Osteoblast (primary cell): ENCODE results near the gene GORASP1. TPM values are rescaled to one million over a fixed set of nuclear protein-coding genes. Genes with fewer than 3 reads are reported as not detected.

ENCODE experiments used
- DNase-seq: peaks from one replicate; pipeline ENCODE4 v3.0.0; 2011; ENCODE audit warnings: low spot score, mixed read lengths; ENCODE audit not compliant: insufficient read length; ENCODE audit errors: missing footprints
- H2AFZ ChIP-seq: 2 replicates; pipeline ENCODE4 v1.6.0; 2011; ENCODE audit warnings: mild to moderate bottlenecking, low read length
- H3K27ac ChIP-seq: 2 replicates; pipeline ENCODE4 v1.5.1; 2011; ENCODE audit warnings: mild to moderate bottlenecking, low read depth, low read length, moderate library complexity
- H3K27me3 ChIP-seq: 2 replicates; pipeline ENCODE4 v1.6.0; 2012; ENCODE audit warnings: mild to moderate bottlenecking, control low read depth, inconsistent platforms, low read length, moderate library complexity; ENCODE audit not compliant: insufficient read depth
- H3K36me3 ChIP-seq: 2 replicates; pipeline ENCODE4 v1.5.1; 2011; ENCODE audit warnings: mild to moderate bottlenecking, low read length, control low read depth, moderate library complexity; ENCODE audit not compliant: insufficient read depth
- H3K4me1 ChIP-seq: 2 replicates; pipeline ENCODE4 v1.5.1; 2011; ENCODE audit warnings: mild to moderate bottlenecking, low read length, control low read depth, moderate library complexity; ENCODE audit not compliant: insufficient read depth
- H3K4me2 ChIP-seq: 2 replicates; pipeline ENCODE4 v1.6.0; 2011; ENCODE audit warnings: mild to moderate bottlenecking, low read length; ENCODE audit not compliant: insufficient read depth
- H3K4me3 ChIP-seq: fragments of 200-600 bp; sonication (generic); 3 replicates; pipeline ENCODE4 v1.5.1; 2012; ENCODE audit warnings: mild to moderate bottlenecking, low read length, inconsistent platforms; ENCODE audit not compliant: insufficient read depth
- H3K79me2 ChIP-seq: 2 replicates; pipeline ENCODE4 v1.6.0; 2012; ENCODE audit warnings: mild to moderate bottlenecking, low read length, control low read depth, inconsistent platforms; ENCODE audit not compliant: insufficient read depth
- H3K9me3 ChIP-seq: 2 replicates; pipeline ENCODE4 v1.5.1; 2011; ENCODE audit warnings: low read depth, low read length, control low read depth
- H4K20me1 ChIP-seq: 2 replicates; pipeline ENCODE4 v1.6.0; 2012; ENCODE audit warnings: mild to moderate bottlenecking, low read length, control low read depth; ENCODE audit not compliant: insufficient read depth
- CTCF ChIP-seq: IDR thresholded peaks from 2 replicates; pipeline ENCODE4 v1.5.1; 2011; ENCODE audit warnings: mild to moderate bottlenecking, low read depth, low read length, moderate library complexity; ENCODE audit errors: extremely low read depth
- total RNA-seq: library from RNA; depleted of rRNA; stranded (reverse); fragments of >200 nt; gene quantifications from 2 replicates; pipeline ENCODE4 v1.2.3, GENCODE V29; 2012

The GORASP1 gene
- total RNA-seq, 1 donor: 46.0 TPM

- Histone ChIP-seq H2AFZ (no peak overlapping the region), H3K27ac (no peak overlapping the region)
- TF ChIP-seq CTCF: no peak
Measured at GRCh38 chr3:39133093-39133490, 25.7 kb upstream of the GORASP1 start.

GRCh38 chr3:39132096-39133092, 25.0 kb upstream of the GORASP1 start:
- DNase-seq: no peak
- no peaks in the 10 kb centered on the region for H3K79me2 ChIP-seq
- no peak overlapping the region for H3K27ac ChIP-seq
- peaks cover 4% of the 10 kb centered on the region for H3K36me3 ChIP-seq
- H3K4me3 ChIP-seq: no peak overlapping the region
- TF ChIP-seq CTCF: no peak
- H4K20me1 ChIP-seq: no peaks in the 10 kb centered on the region
- H3K4me2 ChIP-seq: no peak overlapping the region
- no peaks in the 10 kb centered on the region for H3K4me1 ChIP-seq
- no peaks in the 10 kb centered on the region for H3K9me3 ChIP-seq
- H2AFZ ChIP-seq: no peak overlapping the region
- no peaks in the 10 kb centered on the region for H3K27me3 ChIP-seq

More at GRCh38 chr3:39133093-39133490, 25.7 kb upstream of the GORASP1 start:
- no peak for DNase-seq
- Histone ChIP-seq H3K79me2 (no peaks in the 10 kb centered on the region), H4K20me1 (no peaks in the 10 kb centered on the region), H3K4me3 (no peak overlapping the region), H3K36me3 (peaks cover 9% of the 10 kb centered on the region), H3K4me1 (no peaks in the 10 kb centered on the region), H3K27me3 (no peaks in the 10 kb centered on the region), H3K4me2 (no peak overlapping the region), H3K9me3 (no peaks in the 10 kb centered on the region)

GRCh38 chr3:39130693-39131265, 23.4 kb upstream of the GORASP1 start:
- Histone ChIP-seq H3K27me3 (no peaks in the 10 kb centered on the region), H3K4me2 (no peak overlapping the region), H2AFZ (no peak overlapping the region), H4K20me1 (no peaks in the 10 kb centered on the region), H3K36me3 (no peaks in the 10 kb centered on the region), H3K4me3 (no peak overlapping the region), H3K27ac (no peak overlapping the region), H3K9me3 (no peaks in the 10 kb centered on the region), H3K79me2 (no peaks in the 10 kb centered on the region), H3K4me1 (peaks cover 4% of the 10 kb centered on the region)
- no peak for DNase-seq
- no peak for TF ChIP-seq CTCF

GRCh38 chr3:39130026-39130425, 22.6 kb upstream of the GORASP1 start:
- TF ChIP-seq CTCF: no peak
- H3K27ac ChIP-seq: no peak overlapping the region

More at GRCh38 chr3:39130026-39130425, 22.6 kb upstream of the GORASP1 start:
- no peaks in the 10 kb centered on the region for H3K79me2 ChIP-seq
- no peak overlapping the region for H3K4me3 ChIP-seq
- no peak for DNase-seq
- no peak overlapping the region for H2AFZ ChIP-seq
- H4K20me1 ChIP-seq: no peaks in the 10 kb centered on the region
- H3K4me1 ChIP-seq: peaks cover 7% of the 10 kb centered on the region
- no peaks in the 10 kb centered on the region for H3K36me3 ChIP-seq
- H3K4me2 ChIP-seq: no peak overlapping the region
- H3K9me3 ChIP-seq: no peaks in the 10 kb centered on the region
- H3K27me3 ChIP-seq: no peaks in the 10 kb centered on the region
